ENCODE results near the gene PPARD.
"Not testable (repeated sequence)": the region's sequence is repeated elsewhere in the genome, so short reads cannot be mapped to it uniquely, and the experiment has no call there.

PPARD gene

GRCh38 chr6:35312807-35313206 lies 29.6 kb upstream of the PPARD start:
- DNase-seq = peak; percentile 33 to 45

- DNase-seq = no peak
Measured at GRCh38 chr6:35317483-35318195, 24.7 kb upstream of the PPARD start.

- DNase-seq = no peak
Measured at GRCh38 chr6:35318196-35319171, 23.9 kb upstream of the PPARD start.

GRCh38 chr6:35319346-35320030 lies 22.9 kb upstream of the PPARD start:
- no peak for DNase-seq

GRCh38 chr6:35320031-35320410 lies 22.3 kb upstream of the PPARD start:
- no peak for DNase-seq

- no peak for DNase-seq
Measured at GRCh38 chr6:35321091-35321490, 21.3 kb upstream of the PPARD start.

- peak; percentile 73 to 79 for DNase-seq
Measured at GRCh38 chr6:35327349-35328027, 14.9 kb upstream of the PPARD start.

- DNase-seq = no peak
Measured at GRCh38 chr6:35328108-35328723, 14.1 kb upstream of the PPARD start.

GRCh38 chr6:35328965-35329364 lies 13.4 kb upstream of the PPARD start:
- DNase-seq = not testable (repeated sequence)

- no peak for DNase-seq
Measured at GRCh38 chr6:35330541-35331119, 11.7 kb upstream of the PPARD start.

GRCh38 chr6:35332074-35332887 lies 10.1 kb upstream of the PPARD start:
- not testable (repeated sequence) for DNase-seq

- no peak for DNase-seq
Measured at GRCh38 chr6:35341557-35341956, 801 bp upstream of the PPARD start.

- DNase-seq = peak; percentile 81 to 84
Measured at GRCh38 chr6:35343092-35343834, 905 bp downstream of the PPARD start.

GRCh38 chr6:35343835-35344550 lies 1.6 kb downstream of the PPARD start:
- no peak for DNase-seq

- DNase-seq = no peak
Measured at GRCh38 chr6:35351422-35351821, 9.1 kb downstream of the PPARD start.

GRCh38 chr6:35352735-35353134 lies 10.4 kb downstream of the PPARD start:
- DNase-seq = no peak

GRCh38 chr6:35354361-35355135 lies 12.2 kb downstream of the PPARD start:
- no peak for DNase-seq

- no peak for DNase-seq
Measured at GRCh38 chr6:35356391-35356790, 14.0 kb downstream of the PPARD start.

GRCh38 chr6:35357677-35358076 lies 15.3 kb downstream of the PPARD start:
- DNase-seq = no peak

Measured in AML-193 (cell line).